HepG2 (cell line): ENCODE results near the gene PRPSAP1. TPM values are rescaled to one million over a fixed set of nuclear protein-coding genes. Genes with fewer than 3 reads are reported as not detected.

Experiments used
- HES4 ChIP-seq: sonication (generic); formaldehyde crosslinking; IDR thresholded peaks from 2 replicates; pipeline ENCODE4 v1.9.0; 2021; ENCODE audit warnings: mild to moderate bottlenecking, missing genetic modification reagents, borderline replicate concordance
- KDM3A ChIP-seq: IDR thresholded peaks from 2 replicates; pipeline ENCODE4 v1.6.1; 2018; ENCODE audit warnings: low read depth, missing compliant biosample characterization
- NR3C1 ChIP-seq: sonication (generic); formaldehyde crosslinking; IDR thresholded peaks from 2 replicates; pipeline ENCODE4 v1.4.0; 2020; ENCODE audit warnings: missing genetic modification reagents
- POLR2A ChIP-seq, 2 experiments: IDR thresholded peaks; 2 replicates each; pipeline ENCODE4 v1.6.1; 2011; ENCODE audit warnings: low read depth in 2 of 2, low read length in 2 of 2, mild to moderate bottlenecking in 1 of 2, moderate library complexity in 1 of 2; ENCODE audit not compliant: insufficient read depth in 1 of 2
- RCOR2 ChIP-seq: IDR thresholded peaks from 2 replicates; pipeline ENCODE4 v1.6.1; 2016; ENCODE audit warnings: missing biosample characterization, missing genetic modification reagents
- RFXANK ChIP-seq: IDR thresholded peaks from 2 replicates; pipeline ENCODE4 v1.6.1; 2016
- SALL1 ChIP-seq: sonication (generic); formaldehyde crosslinking; IDR thresholded peaks from 2 replicates; pipeline ENCODE4 v1.8.0; 2022; ENCODE audit warnings: mild to moderate bottlenecking, missing genetic modification reagents
- SATB2 ChIP-seq: sonication (generic); formaldehyde crosslinking; IDR thresholded peaks from 2 replicates; pipeline ENCODE4 v1.5.0; 2020; ENCODE audit warnings: missing genetic modification reagents
- SNRNP70 ChIP-seq: fragments of 200-400 bp; formaldehyde crosslinking; IDR thresholded peaks from 2 replicates; pipeline ENCODE4 v1.6.1; 2017; ENCODE audit warnings: mild to moderate bottlenecking, low read depth, low read length, moderate library complexity
- SP140L ChIP-seq: sonication (generic); formaldehyde crosslinking; IDR thresholded peaks from 2 replicates; pipeline ENCODE4 v1.4.0; 2020; ENCODE audit warnings: missing genetic modification reagents, borderline replicate concordance
- TBX3 ChIP-seq: fragments of 450-650 bp; IDR thresholded peaks from 2 replicates; pipeline ENCODE4 v1.6.1; 2017; ENCODE audit warnings: antibody characterized with exemption, mild to moderate bottlenecking, inconsistent platforms, borderline replicate concordance
- U2AF1 ChIP-seq: fragments of 200-400 bp; formaldehyde crosslinking; optimal IDR thresholded peaks from 2 replicates; pipeline ENCODE3; 2017; ENCODE audit warnings: mild to moderate bottlenecking, low read depth, low read length
- YEATS4 ChIP-seq: sonication (generic); formaldehyde crosslinking; IDR thresholded peaks from 2 replicates; pipeline ENCODE4 v1.4.0; 2020; ENCODE audit warnings: missing genetic modification reagents, borderline replicate concordance
- ZNF180 ChIP-seq: sonication (generic); formaldehyde crosslinking; IDR thresholded peaks from 2 replicates; pipeline ENCODE4 v1.4.0; 2020; ENCODE audit warnings: low read depth, missing genetic modification reagents, borderline replicate concordance
- ZNF558 ChIP-seq: sonication (generic); formaldehyde crosslinking; IDR thresholded peaks from 2 replicates; pipeline ENCODE4 v1.9.0; 2022; ENCODE audit warnings: mild to moderate bottlenecking, missing genetic modification reagents, borderline replicate concordance
- ZNF563 ChIP-seq: sonication (generic); formaldehyde crosslinking; IDR thresholded peaks from 2 replicates; pipeline ENCODE4 v1.8.0; 2022; ENCODE audit warnings: mild to moderate bottlenecking, moderate library complexity, missing genetic modification reagents
- ZNF746 ChIP-seq: sonication (generic); formaldehyde crosslinking; IDR thresholded peaks from 2 replicates; pipeline ENCODE4 v1.8.0; 2022; ENCODE audit warnings: mild to moderate bottlenecking, missing genetic modification reagents
- ZNF768 ChIP-seq: sonication (generic); formaldehyde crosslinking; IDR thresholded peaks from 2 replicates; pipeline ENCODE4 v1.4.0; 2020; ENCODE audit warnings: missing genetic modification reagents
- ZNF780A ChIP-seq: sonication (generic); formaldehyde crosslinking; IDR thresholded peaks from 2 replicates; pipeline ENCODE4 v1.8.0; 2022; ENCODE audit warnings: mild to moderate bottlenecking, missing genetic modification reagents, moderate library complexity
- ZNF841 ChIP-seq: sonication (generic); formaldehyde crosslinking; IDR thresholded peaks from 2 replicates; pipeline ENCODE4 v1.8.1; 2023; ENCODE audit warnings: missing genetic modification reagents, borderline replicate concordance
- ZSCAN21 ChIP-seq: sonication (generic); formaldehyde crosslinking; IDR thresholded peaks from 2 replicates; pipeline ENCODE4 v1.8.0; 2022; ENCODE audit warnings: mild to moderate bottlenecking, missing genetic modification reagents, moderate library complexity, borderline replicate concordance
- polyA plus RNA-seq, 8 experiments: library from polyadenylated mRNA; depleted of rRNA in 3 of 8; stranded (reverse) in 7 of 8; unstranded in 1 of 8; fragments of >200 nt; fragmentation: Illumina TruSeq in 4 of 8; extraction: Trizol in 4 of 8; gene quantifications; 2 replicates each; pipeline versions ENCODE4 v1.2.1 to v1.2.3, GENCODE V29; 2011 to 2016; ENCODE audit warnings: low read depth in 4 of 8, missing spikeins in 1 of 8, mixed read lengths in 1 of 8; ENCODE audit not compliant: insufficient read depth in 1 of 8
- total RNA-seq, 5 experiments: library from RNA; depleted of rRNA; stranded (reverse); fragments of >200 nt; fragmentation: Illumina TruSeq; extraction: Trizol; gene quantifications; 2 replicates each; pipeline ENCODE4 v1.2.3, GENCODE V29; 2016; ENCODE audit warnings: low read depth in 1 of 5
- TF ChIP-seq, protein P1 (sequence below): sonication (generic); formaldehyde crosslinking; IDR thresholded peaks from 2 replicates; pipeline ENCODE4 v1.5.0; 2020; ENCODE audit warnings: mild to moderate bottlenecking, missing genetic modification reagents
- TF ChIP-seq, protein P2 (sequence below): sonication (generic); formaldehyde crosslinking; IDR thresholded peaks from 2 replicates; pipeline ENCODE4 v1.8.0; 2022; ENCODE audit warnings: mild to moderate bottlenecking, missing genetic modification reagents
- TF ChIP-seq, protein P3 (sequence below): sonication (generic); formaldehyde crosslinking; IDR thresholded peaks from 2 replicates; pipeline ENCODE4 v1.8.0; 2023; ENCODE audit warnings: mild to moderate bottlenecking, missing genetic modification reagents
- TF ChIP-seq, protein P4 (sequence below), 2 experiments: sonication (generic) in 1 of 2; formaldehyde crosslinking in 1 of 2; IDR thresholded peaks; 2 replicates each; pipeline versions ENCODE4 v1.4.0 to v1.6.1; 2018 to 2020; ENCODE audit warnings: missing genetic modification reagents in 2 of 2, borderline replicate concordance in 1 of 2, low read depth in 1 of 2, mild to moderate bottlenecking in 1 of 2, missing biosample characterization in 1 of 2

Gene PRPSAP1
- total and polyA plus RNA-seq, 2 of the 13 experiments (the other 11 are each of a cell fraction or from before 2014, with no cell fraction given) = 91.1 to 314 TPM

DNA sequence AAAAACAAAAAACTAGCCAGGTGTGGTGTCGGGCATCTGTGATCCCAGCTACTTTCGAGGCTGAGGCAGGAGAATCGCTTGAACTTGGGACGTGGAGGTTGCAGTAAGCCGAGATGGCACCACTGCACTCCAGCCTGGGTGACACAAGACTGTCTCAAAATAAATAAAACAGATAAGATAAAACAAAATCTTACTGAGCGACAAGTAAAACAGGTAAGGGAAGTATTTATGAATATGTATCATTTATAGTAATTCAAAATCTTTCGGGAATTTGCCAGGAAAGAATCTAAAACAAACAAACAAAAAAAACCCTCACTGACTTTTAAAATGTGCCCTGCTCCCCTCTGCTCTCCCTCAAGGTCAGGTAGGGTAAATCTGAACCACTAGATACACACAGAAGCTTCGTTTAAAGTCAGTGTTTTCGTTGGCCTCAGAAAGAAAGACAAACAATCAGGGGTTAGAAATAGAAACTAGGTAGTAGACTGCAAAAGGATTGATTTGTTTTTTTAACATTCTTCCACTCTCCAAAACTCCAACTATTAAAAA lies 2.1 kb downstream of the PRPSAP1 start (continued):
- TF ChIP-seq, protein P1, sequence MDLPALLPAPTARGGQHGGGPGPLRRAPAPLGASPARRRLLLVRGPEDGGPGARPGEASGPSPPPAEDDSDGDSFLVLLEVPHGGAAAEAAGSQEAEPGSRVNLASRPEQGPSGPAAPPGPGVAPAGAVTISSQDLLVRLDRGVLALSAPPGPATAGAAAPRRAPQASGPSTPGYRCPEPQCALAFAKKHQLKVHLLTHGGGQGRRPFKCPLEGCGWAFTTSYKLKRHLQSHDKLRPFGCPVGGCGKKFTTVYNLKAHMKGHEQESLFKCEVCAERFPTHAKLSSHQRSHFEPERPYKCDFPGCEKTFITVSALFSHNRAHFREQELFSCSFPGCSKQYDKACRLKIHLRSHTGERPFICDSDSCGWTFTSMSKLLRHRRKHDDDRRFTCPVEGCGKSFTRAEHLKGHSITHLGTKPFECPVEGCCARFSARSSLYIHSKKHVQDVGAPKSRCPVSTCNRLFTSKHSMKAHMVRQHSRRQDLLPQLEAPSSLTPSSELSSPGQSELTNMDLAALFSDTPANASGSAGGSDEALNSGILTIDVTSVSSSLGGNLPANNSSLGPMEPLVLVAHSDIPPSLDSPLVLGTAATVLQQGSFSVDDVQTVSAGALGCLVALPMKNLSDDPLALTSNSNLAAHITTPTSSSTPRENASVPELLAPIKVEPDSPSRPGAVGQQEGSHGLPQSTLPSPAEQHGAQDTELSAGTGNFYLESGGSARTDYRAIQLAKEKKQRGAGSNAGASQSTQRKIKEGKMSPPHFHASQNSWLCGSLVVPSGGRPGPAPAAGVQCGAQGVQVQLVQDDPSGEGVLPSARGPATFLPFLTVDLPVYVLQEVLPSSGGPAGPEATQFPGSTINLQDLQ (CRISPR knock-in tag) = no peak
- TF ChIP-seq ZNF780A (CRISPR knock-in tag) = no peak
- no peak for TF ChIP-seq SNRNP70
- no peak for TF ChIP-seq SP140L
- no peak for TF ChIP-seq HES4 (CRISPR knock-in tag)
- TF ChIP-seq ZNF841 (CRISPR knock-in tag) = no peak
- no peak for TF ChIP-seq KDM3A
- peak; percentile 55; the same call in 1 of the 2 replicates for TF ChIP-seq RCOR2 (CRISPR knock-in tag)
- no peak for TF ChIP-seq ZNF563
- no peak for TF ChIP-seq ZSCAN21 (CRISPR knock-in tag)
- TF ChIP-seq SATB2 (CRISPR knock-in tag) = no peak
- no peak for TF ChIP-seq ZNF180
- TF ChIP-seq, protein P2, sequence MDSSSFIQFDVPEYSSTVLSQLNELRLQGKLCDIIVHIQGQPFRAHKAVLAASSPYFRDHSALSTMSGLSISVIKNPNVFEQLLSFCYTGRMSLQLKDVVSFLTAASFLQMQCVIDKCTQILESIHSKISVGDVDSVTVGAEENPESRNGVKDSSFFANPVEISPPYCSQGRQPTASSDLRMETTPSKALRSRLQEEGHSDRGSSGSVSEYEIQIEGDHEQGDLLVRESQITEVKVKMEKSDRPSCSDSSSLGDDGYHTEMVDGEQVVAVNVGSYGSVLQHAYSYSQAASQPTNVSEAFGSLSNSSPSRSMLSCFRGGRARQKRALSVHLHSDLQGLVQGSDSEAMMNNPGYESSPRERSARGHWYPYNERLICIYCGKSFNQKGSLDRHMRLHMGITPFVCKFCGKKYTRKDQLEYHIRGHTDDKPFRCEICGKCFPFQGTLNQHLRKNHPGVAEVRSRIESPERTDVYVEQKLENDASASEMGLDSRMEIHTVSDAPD (CRISPR knock-in tag) = no peak
- TF ChIP-seq NR3C1 = no peak
- no peak for TF ChIP-seq U2AF1
- TF ChIP-seq SALL1 (CRISPR knock-in tag) = peak; percentile 77
- TF ChIP-seq YEATS4 (CRISPR knock-in tag) = 0 out of 2 replicates have a peak, but pooled peaks have one; percentile 31
- no peak for TF ChIP-seq RFXANK (CRISPR knock-in tag)
- TF ChIP-seq, protein P3, sequence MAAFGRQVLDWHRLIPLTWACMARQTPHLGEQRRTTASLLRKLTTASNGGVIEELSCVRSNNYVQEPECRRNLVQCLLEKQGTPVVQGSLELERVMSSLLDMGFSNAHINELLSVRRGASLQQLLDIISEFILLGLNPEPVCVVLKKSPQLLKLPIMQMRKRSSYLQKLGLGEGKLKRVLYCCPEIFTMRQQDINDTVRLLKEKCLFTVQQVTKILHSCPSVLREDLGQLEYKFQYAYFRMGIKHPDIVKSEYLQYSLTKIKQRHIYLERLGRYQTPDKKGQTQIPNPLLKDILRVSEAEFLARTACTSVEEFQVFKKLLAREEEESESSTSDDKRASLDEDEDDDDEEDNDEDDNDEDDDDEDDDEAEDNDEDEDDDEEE = no peak
- TF ChIP-seq ZNF746 (CRISPR knock-in tag) = no peak
- TF ChIP-seq TBX3 = no peak
- no peak for TF ChIP-seq ZNF558 (CRISPR knock-in tag)
- TF ChIP-seq, protein P4, sequence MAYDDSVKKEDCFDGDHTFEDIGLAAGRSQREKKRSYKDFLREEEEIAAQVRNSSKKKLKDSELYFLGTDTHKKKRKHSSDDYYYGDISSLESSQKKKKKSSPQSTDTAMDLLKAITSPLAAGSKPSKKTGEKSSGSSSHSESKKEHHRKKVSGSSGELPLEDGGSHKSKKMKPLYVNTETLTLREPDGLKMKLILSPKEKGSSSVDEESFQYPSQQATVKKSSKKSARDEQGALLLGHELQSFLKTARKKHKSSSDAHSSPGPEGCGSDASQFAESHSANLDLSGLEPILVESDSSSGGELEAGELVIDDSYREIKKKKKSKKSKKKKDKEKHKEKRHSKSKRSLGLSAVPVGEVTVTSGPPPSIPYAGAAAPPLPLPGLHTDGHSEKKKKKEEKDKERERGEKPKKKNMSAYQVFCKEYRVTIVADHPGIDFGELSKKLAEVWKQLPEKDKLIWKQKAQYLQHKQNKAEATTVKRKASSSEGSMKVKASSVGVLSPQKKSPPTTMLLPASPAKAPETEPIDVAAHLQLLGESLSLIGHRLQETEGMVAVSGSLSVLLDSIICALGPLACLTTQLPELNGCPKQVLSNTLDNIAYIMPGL (CRISPR knock-in tag; IDR thresholded peaks at IDR 0.05; ENCODE audit: borderline replicate concordance in 1 of 2, low read depth in 1 of 2) = no peak
- no peak for TF ChIP-seq ZNF768
- TF ChIP-seq POLR2A (IDR thresholded peaks at IDR 0.05; ENCODE audit: insufficient read depth in 1 of 2, low read depth in 2 of 2, low read length in 2 of 2) = no peak
